ENCODE data around the gene KRT7.

GRCh38 chr12:52212701-52213563 lies 20.1 kb upstream of the KRT7 start:
- TF ChIP-seq CTCF (IDR thresholded peaks at IDR 0.05; ENCODE audit: low read depth, low read length, poor library complexity, severe bottlenecking) = no peak
- no peak for TF ChIP-seq EZH2phosphoT487 (IDR thresholded peaks at IDR 0.05; ENCODE audit: borderline replicate concordance, low read length)
